ENCODE measurements around the gene FOXI1.

GRCh38 chr5:170150713-170151096 is 45.0 kb downstream of the FOXI1 start:
- TF ChIP-seq POLR2A (IDR thresholded peaks at IDR 0.05; ENCODE audit: low read depth): no peak
- no peak for TF ChIP-seq CTCF (IDR thresholded peaks at IDR 0.05)
- no peak for TF ChIP-seq EP300 (IDR thresholded peaks at IDR 0.05)
- TF ChIP-seq POLR2AphosphoS5 (IDR thresholded peaks at IDR 0.05): no peak
